GM12872 (cell line): ENCODE measurements around the gene MAGI3.

ENCODE experiments used
- TF ChIP-seq, protein P1 (sequence below): IDR thresholded peaks from 3 replicates; pipeline ENCODE4 v1.5.1; 2011; ENCODE audit warnings: low read depth, mild to moderate bottlenecking, low read length, moderate library complexity; ENCODE audit not compliant: insufficient read depth

Gene MAGI3

DNA sequence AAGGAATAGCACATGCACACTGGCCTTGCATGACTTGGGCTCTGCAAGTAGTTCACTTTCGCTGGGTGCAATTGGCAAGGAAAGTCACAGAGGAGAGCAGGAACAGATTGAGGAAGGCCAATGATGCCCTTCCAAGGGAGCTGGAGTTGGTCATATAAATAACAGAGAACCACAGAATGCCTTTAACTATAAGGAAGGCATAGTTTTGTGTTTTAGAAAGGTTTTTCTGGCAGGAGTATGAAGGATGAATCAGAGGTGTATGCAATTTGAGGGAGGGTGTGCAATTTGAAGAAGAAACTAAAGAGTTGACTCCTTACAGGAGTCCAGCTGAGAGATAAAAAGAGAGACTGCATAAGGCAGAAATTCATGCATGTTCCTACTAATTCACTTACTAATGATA lies 256.8 kb downstream of the MAGI3 start:
- TF ChIP-seq, protein P1, sequence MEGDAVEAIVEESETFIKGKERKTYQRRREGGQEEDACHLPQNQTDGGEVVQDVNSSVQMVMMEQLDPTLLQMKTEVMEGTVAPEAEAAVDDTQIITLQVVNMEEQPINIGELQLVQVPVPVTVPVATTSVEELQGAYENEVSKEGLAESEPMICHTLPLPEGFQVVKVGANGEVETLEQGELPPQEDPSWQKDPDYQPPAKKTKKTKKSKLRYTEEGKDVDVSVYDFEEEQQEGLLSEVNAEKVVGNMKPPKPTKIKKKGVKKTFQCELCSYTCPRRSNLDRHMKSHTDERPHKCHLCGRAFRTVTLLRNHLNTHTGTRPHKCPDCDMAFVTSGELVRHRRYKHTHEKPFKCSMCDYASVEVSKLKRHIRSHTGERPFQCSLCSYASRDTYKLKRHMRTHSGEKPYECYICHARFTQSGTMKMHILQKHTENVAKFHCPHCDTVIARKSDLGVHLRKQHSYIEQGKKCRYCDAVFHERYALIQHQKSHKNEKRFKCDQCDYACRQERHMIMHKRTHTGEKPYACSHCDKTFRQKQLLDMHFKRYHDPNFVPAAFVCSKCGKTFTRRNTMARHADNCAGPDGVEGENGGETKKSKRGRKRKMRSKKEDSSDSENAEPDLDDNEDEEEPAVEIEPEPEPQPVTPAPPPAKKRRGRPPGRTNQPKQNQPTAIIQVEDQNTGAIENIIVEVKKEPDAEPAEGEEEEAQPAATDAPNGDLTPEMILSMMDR: no peak

DNA sequence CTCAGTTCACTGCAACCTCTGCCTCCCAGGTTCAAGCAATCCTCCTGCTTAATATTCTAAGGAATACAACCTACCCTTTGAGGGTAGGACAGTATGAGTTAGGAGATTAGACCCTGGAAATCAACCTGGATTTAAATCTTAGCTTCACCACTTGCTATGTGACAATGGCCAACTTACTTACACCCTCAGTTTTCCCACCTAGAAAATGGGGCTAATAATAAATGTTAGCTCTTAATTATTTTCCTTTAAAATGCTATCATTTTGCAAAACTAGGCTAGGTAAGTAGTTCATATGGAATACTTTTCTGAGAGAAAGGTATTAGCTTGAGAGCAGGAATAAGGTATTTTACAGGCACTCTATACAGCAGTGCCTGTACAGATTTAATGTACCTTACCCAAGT lies 258.2 kb downstream of the MAGI3 start:
- TF ChIP-seq, protein P1: no peak

DNA sequence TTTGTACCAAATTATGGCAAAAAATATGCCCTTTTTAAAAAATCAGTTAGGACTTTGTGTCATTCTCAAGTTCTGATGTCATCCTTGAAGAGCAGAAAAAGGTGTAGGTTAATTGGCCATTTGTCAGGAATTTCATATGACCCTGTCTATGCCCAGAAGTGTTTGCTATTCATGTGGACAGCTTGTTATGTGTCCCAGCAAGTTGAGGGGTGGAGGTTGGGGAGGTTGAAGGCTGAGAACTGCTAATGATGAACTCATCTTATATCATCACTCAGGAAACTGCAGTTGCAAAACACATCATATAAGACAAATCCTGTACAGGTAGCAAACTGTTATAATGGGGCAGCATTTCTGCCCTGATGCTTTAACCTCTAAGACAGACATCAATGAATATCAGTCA lies 262.5 kb downstream of the MAGI3 start:
- TF ChIP-seq, protein P1: no peak

DNA sequence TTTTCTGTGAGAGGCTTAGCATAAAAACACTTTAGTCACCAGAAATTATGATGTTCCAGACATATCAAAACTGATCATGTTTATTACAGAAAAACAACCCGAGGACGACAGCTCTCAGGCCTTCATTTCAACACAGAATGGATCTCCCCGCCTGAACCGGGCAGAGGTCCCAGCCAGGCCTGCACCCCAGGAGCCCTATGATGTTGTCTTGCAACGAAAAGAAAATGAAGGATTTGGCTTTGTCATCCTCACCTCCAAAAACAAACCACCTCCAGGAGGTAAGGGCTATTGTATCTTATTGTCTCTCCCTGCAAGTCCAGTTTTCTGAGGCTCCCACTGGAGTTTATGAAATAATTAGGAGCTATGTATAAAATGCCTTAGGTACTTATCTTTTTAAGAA lies 263.4 kb downstream of the MAGI3 start:
- TF ChIP-seq, protein P1: no peak

GRCh38 chr1:113654883-113655282 lies 264.6 kb downstream of the MAGI3 start:
- TF ChIP-seq, protein P1: no peak

DNA sequence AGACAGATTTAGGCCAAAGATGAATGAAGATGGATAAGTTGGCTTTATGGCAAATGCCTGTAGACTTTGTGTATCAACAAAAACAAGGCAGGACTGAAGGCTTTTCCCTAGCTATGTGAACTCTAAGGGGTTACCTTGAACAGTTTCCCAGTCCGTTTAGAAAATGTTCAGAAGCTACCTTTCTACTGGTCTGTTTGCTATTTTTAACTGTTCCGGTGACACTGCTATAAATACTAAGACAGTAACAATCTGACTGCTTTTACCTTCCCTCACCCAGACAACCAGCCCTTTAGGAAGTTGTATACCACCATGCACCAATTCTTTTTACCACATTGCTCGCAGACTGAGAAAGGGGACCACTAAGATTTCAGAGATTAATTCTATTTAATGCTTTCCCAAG lies 266.8 kb downstream of the MAGI3 start:
- TF ChIP-seq, protein P1: no peak

DNA sequence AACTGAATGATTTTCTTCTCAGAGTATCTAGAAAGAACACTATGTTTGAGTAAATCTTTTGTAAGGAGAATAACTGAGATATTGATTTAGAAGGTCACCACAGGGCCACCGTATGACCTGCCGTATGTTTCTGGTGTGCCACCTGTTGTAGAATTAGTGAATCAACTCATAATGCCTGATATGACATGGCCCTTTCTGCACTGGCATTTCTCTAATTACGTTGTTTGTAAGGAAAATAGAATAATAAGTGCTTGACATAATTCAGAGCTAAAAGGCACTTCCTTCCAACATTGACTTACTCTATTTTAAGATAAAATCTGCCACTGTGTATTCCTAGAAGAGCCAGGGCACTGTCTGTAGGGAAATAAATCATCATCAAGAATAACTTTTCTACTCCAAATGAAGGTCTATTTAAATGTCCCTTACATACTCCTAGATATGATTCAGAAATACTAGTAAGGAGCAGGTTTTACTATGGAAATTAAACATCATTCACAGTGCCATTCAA lies 267.3 kb downstream of the MAGI3 start:
- TF ChIP-seq, protein P1: no peak

DNA sequence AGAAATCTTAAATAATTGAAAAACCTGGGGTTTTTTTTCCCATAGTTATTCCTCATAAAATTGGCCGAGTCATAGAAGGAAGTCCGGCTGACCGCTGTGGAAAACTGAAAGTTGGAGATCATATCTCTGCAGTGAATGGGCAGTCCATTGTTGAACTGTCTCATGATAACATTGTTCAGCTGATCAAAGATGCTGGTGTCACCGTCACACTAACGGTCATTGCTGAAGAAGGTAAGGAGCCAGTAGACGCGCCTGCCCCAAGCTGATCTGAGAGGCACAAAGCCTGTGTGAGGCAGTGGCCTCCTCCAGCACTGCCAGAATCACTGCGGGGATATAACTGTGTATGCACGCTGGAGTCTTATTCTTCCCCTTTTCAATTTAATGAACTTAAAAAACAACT lies 268.7 kb downstream of the MAGI3 start:
- TF ChIP-seq, protein P1: no peak
